ENCODE measurements around the gene SEPTIN1.
"Not testable (repeated sequence)": the region's sequence is repeated elsewhere in the genome, so short reads cannot be mapped to it uniquely, and the experiment has no call there.

The SEPTIN1 gene

DNA sequence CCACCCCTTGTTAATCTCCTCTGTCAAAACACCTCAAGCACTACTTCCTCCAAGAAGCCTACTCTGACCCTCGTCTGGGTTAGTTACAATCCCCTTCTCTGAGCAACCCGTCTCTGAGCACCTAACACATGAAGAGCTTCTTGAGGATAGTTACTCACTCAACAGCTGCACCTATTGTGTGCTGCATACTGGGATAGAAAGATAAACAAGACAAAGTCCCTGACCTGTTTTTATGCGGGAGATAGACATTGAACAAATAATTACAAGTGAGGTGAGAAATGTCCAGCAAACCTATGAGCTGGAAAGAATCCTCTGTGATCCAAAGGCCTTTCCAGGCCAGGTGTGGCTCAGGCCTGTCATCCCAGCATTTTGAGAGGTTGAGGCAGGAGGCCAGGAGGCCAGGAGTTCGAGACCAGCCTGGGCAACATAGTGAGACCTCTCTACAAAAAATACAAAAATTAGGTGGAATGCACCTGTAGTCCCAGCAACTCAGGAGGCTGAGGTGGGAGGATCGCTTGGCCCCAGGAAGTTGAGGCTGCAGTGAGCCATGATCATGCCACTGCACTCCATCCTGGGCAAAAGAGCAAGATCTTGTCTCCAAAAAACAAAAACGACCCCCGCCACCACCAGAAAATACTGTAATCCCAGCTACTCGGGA, 19.5 kb upstream of the SEPTIN1 start:
- no peak for DNase-seq

DNA sequence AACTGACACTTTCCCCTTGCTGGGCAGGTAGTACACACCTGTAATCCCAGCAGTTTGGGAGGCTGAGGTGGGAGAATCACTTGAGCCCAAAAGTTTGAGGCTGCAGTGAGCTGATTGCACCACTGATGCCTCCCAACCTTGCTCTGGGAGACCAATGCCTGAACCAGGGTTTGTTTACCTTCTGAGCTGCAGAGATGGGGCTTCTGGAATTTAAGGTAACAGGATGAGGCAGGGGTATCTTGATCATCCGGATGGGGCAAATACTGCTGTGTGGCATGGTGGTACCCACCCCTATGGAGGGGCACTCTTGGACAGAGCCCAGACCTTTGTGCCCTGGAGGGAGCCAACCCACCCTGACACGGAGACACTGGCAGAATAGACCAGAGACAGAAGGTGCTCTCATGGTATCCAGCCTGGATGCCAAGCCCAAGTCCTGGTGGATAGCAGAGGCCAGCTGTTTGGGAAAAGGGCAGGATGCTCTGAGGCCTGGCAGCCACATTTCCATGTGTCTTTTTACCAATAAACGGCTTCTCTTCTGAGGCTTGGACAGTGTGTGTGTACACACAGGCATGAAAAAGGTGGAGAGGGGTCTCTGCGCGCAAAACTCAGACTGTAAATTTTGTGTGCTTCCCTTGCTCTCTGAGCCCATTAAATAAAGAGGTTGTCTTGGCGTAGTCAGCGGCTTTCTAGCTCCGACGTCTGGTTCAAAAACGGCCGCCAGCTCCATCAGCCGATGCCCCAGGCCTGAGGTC, 17.2 kb upstream of the SEPTIN1 start:
- no peak for DNase-seq

DNA sequence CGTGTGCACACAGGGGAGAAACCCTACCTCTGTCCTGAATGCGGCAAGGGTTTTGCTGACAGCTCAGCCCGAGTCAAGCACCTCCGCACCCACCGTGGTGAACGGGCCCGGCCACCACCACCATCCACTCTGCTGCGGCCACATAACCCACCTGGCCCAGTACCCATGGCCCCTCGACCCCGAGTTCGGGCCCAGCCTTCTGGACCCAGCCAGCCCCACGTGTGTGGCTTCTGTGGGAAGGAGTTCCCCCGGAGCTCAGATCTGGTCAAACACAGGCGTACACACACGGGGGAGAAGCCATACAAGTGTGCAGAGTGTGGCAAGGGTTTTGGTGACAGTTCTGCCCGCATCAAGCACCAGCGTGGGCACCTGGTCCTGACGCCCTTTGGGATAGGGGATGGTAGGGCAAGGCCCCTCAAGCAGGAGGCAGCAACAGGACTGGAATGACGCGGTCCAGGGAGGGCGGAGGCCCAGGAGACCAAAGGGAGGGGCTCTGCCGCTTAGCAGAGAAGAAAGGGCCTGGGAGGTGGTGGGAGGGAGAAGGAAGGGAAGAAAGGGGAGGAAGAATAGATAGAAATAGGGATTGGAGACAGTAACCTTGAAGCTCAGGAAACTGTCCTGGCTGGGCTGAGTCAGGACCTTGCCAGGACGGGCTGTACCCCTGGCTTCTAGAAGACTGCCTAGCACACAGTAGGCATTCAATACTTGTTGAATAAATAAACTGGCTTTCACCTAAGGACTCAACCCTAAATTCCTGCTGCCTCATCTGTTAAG, 16.5 kb upstream of the SEPTIN1 start:
- DNase-seq, result no peak

DNA sequence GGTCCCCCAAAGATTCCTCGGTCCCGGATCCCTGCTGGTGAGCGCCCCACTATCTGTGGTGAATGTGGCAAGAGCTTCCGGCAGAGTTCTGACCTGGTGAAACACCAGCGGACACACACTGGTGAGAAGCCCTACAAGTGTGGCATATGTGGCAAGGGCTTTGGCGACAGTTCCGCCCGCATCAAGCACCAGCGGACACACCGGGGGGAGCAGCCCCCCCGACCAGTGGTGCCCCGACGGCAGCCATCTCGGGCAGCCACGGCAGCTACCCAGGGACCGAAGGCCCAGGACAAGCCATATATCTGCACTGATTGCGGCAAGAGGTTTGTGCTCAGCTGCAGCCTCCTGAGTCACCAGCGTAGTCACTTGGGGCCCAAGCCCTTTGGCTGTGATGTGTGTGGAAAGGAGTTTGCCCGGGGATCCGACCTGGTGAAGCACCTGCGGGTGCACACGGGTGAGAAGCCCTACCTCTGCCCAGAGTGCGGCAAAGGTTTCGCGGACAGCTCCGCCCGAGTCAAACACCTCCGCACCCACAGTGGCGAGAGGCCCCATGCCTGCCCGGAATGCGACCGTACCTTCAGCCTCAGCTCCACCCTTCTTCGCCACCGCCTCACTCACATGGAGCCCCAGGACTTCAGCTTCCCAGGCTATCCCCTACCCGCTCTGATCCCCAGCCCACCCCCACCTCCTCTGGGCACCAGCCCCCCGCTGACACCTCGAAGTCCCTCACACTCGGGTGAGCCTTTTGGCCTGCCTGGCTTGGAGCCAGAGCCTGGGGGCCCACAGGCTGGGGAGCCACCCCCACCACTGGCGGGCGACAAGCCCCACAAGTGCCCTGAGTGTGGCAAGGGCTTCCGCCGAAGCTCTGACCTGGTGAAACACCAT, 15.7 kb upstream of the SEPTIN1 start:
- no peak for DNase-seq

DNA sequence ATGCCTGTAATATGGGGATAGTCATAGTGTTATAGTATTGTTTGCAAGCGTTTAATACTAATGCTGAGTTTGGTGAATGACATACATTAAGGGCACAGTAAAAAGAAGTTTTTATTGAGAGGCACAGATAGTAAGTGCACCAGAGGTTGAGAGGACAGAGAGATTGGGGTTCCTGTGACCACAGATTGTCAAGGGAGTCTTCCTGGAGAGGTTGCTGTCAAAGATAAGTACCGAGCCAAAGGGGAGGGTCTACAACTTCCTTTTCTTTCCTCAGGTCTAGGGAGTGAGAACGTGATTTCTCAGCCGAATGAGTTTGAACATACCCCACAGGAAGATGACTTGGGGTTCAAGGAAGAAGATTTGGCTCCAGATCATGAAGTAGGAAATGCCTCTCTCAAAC, 14.7 kb upstream of the SEPTIN1 start:
- DNase-seq, result no peak

- DNase-seq, result not testable (repeated sequence)
These were observed 14.3 kb upstream of the SEPTIN1 start for GRCh38 chr16:30396627-30397026.

GRCh38 chr16:30395992-30396585, 13.7 kb upstream of the SEPTIN1 start:
- DNase-seq, result no peak

- peak; percentile 58 to 66 for DNase-seq
These were observed 13.0 kb upstream of the SEPTIN1 start, which contains the start of gene ZNF48 for GRCh38 chr16:30395155-30395991. Gene ZNF48, plus strand, starts transcription at chr16:30395420. Its CDS starts 375 bp downstream, at chr16:30395795.

DNA sequence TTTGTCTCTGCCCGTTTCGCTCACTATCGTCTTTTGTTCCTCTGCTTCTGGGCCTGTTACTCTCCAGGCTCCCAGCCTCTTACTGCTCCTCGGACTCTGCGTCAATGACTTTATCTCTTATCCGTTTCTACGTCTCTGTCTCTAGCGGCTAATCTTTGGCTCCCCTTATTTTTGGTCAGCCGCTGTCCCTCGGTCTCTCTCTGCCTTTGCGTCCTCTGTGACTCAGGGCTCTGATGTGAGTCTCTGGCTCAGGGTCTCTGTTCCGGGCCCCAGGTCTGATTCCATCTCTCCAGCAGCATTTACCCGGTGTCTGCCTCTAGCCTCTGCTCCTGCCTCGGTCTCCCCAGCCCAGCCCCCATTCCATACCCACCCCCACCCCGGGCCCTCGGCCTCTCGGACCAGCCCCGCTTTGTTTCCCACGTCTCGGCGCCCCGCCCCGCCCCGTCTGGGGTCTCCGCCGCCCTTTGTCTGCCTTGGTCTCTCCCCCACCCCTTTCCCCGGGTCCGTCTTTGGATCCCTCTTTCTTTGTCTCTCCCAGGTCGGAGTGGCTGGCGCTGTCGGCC, 12.3 kb upstream of the SEPTIN1 start:
- DNase-seq, result no peak

DNA sequence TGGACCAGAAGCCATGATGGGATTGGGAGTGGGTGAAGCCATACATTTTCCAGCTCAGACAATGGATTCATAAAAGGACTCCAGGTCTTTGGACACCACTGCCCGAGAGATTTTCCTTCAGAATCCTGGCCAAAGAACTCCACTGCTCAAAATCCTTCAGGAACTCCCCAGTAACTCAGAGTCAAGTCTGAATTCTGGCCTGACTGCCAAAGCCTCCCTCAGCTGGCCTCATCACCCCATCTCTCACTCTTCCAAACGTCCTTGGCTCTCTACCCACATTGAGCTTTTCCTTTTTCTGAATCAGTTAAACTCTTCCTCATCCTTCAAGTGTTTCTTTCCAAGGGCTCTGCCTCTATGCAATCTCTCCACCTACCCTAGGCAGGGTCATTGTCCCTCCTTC, 1.2 kb upstream of the SEPTIN1 start:
- DNase-seq, result no peak

GRCh38 chr16:30381291-30382041, 895 bp downstream of the SEPTIN1 start:
- peak; percentile 60 to 70 for DNase-seq

GRCh38 chr16:30380803-30381208, 1.6 kb downstream of the SEPTIN1 start:
- DNase-seq, result no peak

DNA sequence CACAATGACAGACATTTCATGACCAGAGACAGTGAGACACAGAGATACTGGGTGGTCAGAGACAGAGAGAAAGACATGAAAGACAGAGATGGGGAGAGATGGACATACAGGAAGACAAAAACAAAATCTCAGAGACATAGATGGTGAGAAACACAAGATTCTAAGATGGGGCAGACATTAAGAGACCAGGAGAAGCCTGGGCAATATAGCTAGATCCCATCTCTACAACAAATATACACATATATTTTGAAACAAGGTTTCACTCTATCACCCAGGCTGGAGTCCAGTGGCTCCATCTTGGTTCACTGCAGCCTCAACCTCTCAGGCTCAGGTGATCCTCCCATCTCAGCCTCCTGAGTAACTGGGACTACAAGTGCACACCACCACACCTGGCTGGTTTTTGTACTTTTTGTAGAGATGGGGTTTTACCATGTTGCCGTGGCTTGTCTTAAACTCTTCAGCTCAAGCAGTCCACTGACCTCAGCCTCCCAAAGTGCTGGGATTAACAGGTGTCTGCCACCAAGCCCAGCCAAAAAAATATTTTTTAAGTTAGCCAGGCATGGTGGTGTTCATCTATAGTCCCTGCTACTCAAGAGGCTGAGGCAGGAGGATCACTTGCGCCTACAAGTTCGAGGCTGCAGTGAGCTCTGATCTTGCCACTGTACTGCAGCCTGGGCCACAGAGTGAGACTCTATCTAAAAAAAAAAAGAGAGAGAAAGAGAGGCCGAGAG, 2.1 kb downstream of the SEPTIN1 start:
- no peak for DNase-seq

GRCh38 chr16:30379158-30379783, 3.1 kb downstream of the SEPTIN1 start:
- DNase-seq, result no peak

- peak; percentile 100 for DNase-seq
These were observed 3.9 kb downstream of the SEPTIN1 start for GRCh38 chr16:30378236-30379157.

DNA sequence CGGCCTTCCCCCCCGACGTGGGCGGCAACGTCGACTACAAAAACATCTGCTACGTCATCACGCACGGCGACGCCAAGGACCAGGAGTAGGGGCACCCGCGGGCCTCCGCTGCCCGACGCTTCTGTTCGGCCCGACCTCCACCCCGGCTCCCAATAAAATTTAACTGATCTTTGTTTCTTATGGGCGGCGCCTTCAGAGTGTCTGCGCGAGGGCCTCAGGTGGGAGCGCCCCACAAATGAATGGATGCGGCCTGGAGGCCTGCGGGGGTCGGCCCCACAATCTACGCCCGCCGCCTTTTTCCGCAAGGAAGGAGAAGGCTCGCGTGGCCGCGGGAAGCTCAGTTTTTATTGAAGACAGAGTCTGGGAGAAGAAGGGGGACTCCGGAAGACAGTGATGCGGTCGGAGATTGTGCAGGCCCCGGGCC, 4.5 kb downstream of the SEPTIN1 start:
- DNase-seq, result peak; percentile 86 to 89

GRCh38 chr16:30377050-30377811, 5.1 kb downstream of the SEPTIN1 start:
- no peak for DNase-seq

Measured in activated CD4-positive, alpha-beta T cell treated with anti-CD3 and anti-CD28 coated beads, Interleukin-2, amount 50 U/mL, for 48 hours (primary cell).